ENCODE results near the gene CHEK1.

The CHEK1 gene

DNA sequence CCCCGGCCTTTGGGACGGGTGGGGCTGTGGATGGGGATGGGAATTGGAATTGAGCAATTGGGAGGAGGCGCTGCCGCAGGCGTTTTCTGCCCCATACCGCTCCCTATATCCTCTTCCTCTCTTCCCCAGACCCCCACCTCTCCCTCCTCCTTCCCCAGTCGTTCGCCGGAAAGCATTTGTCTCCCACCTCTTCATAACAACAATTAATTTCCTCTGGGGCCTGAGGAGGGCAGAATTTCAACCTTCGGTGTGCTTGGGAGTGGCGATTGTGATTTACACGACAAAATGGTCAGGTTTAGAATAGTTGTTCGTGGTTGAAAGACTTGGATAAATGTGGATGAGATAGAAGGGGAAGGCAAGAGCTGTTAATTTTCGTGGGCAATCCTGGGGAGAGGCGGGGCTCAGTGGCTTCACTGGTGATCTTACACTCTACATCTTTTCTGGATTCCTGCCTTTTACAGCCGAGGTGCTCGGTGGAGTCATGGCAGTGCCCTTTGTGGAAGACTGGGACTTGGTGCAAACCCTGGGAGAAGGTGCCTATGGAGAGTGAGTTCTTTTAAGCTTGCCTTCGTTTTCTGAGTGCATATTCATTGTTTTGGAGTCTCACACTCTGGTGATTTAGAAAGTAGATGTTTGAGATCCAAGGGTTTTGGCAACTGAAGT is 1.5 kb downstream of the CHEK1 start:
- no peak for DNase-seq (ENCODE audit: low spot score)

DNA sequence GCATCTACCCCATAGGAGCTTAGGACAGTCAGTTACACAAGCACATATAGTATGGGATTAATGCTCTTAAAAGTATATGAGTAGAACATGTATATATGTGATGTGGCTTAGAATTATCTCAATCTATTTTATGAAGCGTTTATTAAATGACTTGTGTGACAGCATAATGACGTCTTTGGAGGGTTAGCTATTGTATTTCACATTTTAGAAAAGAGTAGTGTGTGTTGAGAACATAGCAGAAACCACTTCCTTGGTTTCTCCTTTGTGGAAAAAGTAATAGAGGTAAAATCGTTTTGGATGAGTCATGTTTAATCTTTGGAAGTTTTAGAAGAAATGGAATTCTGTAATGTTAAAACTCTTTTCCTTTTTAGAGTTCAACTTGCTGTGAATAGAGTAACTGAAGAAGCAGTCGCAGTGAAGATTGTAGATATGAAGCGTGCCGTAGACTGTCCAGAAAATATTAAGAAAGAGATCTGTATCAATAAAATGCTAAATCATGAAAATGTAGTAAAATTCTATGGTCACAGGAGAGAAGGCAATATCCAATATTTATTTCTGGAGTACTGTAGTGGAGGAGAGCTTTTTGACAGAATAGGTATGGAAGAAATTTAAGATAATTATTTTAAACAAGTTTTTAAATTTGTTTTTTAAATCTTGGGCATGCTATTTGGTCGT is 2.4 kb downstream of the CHEK1 start:
- DNase-seq (ENCODE audit: low spot score) = no peak

DNA sequence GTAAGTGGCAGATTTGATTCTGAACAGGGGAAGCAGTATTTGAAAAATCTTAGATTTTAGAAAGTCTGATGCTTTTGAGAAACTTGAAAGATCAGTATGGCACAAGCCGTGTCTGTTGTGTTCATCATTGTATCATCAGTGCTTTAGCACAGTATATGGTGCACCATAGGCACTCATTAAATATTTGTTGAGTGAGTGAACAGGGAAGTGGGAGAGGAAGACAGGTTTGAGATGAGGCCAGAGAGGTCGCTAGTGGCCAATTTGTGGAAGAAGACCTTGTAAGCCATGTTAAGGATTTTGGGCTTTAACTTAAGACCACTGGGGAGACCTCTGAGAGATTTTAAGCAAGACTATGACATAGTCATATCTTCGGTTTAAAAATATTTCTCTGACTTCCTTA is 12.9 kb downstream of the CHEK1 start:
- DNase-seq (ENCODE audit: low spot score) = no peak

DNA sequence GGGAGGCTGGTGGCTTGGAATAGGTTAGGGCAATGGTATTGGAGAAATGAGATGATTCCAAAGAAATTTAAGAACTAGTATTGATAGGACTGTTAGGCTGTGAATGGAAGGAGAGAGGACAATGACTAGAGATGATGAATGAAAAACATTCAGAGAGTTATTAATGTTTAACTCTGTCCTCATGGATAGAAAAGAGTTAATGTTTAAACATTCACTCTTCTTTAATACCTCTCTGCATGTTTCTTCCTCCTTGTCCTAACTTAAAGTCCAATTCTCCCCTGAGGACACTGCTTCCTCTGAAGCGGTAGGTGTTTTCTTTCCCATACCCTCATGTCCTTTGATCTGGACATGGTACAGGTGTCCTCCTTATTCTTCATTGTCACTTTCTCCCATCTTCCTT is 13.4 kb downstream of the CHEK1 start:
- DNase-seq (ENCODE audit: low spot score) = no peak

DNA sequence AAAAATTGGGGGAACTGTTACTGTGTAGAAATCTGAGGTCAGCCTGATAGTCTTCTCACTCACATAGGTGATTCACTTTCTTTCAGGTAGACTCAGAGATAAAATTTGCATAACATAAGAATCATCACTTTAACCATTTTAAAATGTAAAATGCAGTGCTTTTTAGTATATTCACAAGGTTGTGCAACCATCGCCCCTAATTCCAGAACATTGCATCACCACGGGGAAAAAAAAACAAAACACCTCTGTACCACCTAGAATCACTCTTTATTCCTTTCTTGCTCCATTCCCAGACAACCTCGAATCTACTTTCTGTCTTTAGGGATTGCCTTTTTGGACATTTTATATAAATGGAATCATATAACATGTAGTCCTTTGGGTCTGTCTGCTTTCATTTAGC is 20.9 kb downstream of the CHEK1 start:
- no peak for DNase-seq (ENCODE audit: low spot score)

DNA sequence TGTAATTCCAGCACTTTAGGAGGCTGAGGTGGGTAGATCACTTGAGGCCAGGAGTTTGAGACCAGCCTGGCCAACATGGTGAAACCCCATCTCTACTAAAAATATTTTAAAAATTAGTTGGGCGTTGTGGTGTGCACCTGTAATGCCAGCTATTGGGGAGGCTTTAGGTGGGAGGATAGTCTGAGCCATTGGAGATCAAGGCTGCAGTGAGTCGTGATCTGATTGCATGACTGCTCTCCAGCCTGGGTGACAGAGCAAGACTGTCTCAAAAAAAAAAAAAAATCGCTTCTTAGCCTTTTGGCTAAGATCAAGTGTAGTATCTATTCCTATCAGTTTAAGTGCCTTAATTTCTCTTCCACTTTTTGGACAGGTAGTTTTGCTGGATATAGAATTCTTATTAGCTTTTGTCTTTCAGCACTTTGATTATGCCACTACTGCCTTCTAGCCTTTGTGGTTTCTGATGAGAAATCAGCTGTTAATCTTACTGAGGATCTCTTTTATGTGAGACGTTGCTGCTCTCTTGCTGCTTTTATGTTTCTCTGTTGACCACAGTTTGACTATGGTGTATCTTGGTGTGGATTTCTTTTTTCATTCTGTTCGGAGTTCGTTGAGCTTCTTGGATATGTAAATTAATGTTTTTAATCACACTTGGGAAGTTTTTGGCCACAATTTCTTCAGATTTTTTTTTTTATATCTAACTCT is 24.7 kb downstream of the CHEK1 start:
- DNase-seq (ENCODE audit: low spot score) = no peak

DNA sequence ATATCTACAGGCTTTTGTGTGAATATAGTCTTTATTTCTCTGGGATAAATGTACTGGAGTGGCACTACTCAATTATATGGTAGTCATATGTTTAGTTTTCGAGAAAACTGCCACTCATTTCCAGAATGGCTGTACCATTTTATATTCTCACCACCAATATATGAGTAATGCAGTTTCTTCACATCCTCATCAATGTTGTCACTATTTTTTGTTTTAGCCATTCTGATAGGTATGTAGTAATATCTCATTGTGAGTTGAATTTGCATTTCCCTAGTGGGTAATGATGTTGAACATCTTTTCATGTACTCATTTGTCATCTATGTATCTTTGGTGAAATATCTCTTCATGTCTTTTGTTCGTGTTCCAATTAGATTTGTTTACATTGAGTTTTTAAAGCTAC is 37.7 kb downstream of the CHEK1 start:
- no peak for DNase-seq (ENCODE audit: low spot score)

DNA sequence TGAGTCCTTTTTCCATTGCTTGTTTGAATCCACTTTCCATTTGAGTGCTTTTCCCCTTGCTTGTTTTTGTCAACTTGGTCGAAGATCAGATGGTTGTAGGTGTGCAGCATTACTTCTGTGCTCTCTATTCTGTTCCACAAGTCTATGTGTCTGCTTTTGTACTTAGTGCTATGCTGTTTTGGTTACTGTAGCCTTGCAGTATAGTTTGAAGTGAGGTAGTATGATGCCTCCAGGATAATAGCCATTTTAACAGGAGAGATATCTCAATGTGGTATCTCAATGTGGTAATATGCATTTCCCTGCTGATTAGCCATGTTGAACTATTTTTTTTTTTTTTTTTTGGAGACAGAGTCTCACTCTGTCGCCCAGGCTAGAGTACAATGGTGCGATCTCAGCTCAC is 38.9 kb downstream of the CHEK1 start:
- no peak for DNase-seq (ENCODE audit: low spot score)

DNA sequence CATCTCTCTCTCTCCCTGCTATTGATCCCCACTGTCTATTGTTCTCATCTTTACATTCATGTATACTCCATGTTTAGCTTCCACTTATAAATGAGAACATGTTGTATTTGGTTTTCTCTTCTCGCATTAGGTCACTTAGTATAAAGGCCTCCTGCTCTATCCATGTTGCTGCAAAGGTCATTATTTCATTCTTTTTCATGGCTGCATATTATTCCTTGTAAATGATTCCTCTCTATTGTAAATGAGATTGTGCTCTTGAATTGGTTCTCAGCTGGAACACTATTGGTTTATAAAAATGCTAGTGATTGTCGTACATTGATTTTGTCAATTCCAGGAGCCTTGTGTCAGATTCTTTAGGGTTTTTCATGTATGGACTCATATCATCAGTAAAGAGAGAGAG is 42.2 kb downstream of the CHEK1 start:
- DNase-seq (ENCODE audit: low spot score) = no peak

DNA sequence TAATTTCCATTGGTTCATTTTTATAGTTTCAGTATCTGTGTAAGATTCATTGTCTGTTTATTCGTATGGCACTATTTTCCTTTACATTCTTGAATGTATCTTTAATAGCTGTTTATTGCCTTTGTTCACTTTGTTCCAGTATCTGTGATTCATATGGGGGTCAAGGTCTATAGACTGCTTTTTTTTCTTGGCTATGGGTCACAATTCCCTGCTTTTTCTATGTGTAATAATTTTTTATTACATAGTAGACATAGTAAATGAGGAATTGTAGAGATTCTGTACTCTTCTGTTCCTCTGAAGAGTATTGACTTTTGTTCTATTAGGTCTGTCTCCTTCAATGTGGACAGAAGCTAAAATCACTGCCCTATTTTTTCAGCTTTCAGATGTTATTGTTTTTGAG is 45.2 kb downstream of the CHEK1 start:
- no peak for DNase-seq (ENCODE audit: low spot score)

DNA sequence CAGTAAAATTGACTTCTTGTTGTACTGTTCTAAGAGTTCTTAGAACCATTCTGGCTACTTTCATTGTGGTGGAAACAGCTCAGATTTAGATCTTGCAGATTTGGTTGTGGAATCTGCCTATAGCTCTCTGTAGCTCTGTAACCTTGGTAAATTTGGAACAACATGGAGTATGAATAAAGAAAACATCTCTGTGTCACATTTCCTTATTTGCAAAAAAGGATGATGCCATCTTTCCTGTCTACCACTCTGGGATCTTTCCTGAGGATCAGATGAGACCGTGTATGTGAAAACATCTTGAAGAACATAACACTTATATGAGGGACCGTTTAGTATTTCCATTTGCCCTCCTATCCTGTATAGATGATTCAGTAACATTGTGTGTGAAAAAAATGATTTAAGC is 46.6 kb downstream of the CHEK1 start:
- no peak for DNase-seq (ENCODE audit: low spot score)

DNA sequence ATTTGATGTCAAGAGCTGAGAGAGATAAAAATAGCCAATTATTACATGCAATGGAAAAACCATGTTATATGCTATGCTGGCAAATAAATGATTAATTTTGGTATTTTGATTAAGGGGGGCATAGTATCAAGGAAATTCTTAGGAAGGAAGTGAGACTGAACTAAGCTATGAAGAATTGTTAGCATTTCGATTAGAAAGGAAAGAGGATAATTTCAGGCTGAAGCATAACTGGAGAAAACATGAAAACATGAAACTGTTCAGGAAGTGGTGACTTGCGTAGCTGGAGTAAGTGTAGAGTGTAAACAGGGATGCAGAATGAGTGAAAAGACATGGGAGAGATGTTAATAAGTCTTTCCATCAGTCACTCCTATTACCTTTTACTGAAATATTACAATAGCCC is 49.2 kb downstream of the CHEK1 start:
- no peak for DNase-seq (ENCODE audit: low spot score)

DNA sequence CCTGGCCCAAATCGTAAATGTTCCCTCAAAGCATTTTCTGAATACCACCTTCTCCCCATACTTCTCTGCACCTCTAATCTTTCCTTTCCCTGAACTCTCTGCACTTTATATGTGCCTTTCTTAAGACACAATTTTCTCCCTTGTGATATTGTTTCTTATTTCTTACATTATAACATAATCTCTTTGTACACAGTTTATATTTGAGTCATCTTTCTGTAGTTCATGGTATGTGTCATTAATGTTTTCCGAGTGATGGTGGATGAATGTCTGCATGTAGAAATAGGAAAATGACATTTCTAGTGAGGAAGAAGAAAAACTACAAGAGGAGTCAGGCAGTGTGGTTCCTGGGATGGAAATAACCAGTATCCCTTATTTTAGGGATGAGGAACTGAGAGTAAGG is 50.2 kb downstream of the CHEK1 start:
- no peak for DNase-seq (ENCODE audit: low spot score)

DNA sequence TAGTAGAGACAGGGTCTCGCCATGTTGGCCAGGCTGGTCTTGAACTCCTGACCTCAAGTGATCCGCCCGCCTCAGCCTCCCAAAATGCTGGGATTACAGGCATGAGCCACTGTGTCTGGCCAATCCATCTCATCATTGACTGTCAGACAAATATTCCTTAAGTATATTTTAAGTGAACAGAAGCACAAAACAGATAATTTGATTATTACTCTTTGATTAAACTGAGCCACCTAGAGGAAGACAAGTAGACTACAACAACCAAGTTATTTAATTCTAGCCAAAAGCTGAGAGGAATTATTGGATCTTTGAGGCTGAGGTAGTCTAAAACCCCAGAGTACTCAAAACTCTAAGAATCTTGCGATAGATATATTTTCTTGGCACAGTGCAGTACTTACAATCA is 54.4 kb downstream of the CHEK1 start:
- no peak for DNase-seq (ENCODE audit: low spot score)

DNA sequence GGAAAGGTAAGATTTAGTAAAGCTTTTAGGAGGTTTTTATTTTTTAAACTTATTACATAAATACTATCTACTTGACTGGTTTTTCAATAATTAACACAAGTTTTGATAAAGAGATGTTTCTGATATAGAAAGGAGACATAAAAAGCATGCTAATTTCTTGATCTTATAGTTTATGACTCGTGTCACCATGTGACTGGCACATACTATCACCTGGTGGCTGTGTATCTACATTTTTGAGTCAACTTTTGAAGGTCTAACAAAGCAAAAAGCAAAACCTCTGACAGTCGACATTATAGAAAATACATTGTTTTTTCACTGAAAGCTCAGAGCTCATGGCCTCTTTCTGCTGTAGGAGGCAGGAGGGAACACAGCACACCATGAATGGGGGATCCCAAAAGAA is 54.9 kb downstream of the CHEK1 start:
- DNase-seq (ENCODE audit: low spot score) = no peak

DNA sequence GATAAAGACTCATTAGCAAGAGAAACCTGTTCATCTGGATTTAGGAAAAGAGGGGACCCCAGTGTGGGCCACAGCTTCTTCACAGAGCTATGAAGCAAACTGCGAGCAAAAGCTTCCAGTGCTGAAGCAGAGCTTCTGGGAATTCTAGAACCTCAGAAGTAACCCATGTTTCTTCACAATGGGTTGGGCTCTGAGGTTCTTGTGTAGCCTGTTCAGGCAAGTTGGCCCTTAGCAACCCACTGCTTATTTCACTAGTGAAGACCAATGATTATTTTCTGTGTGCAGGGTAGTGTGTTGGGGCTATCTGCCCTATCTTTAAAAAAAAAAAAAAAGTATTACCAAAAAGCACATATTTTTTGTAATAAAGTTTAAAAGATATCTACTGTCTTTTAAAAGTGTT is 55.8 kb downstream of the CHEK1 start, which contains the start of gene ACRV1:
Gene ACRV1 (minus strand): TSS at position 101 of the 400 bp plus-strand sequence. CDS start 67 bp downstream, at position 34.
- DNase-seq (ENCODE audit: low spot score) = no peak

DNA sequence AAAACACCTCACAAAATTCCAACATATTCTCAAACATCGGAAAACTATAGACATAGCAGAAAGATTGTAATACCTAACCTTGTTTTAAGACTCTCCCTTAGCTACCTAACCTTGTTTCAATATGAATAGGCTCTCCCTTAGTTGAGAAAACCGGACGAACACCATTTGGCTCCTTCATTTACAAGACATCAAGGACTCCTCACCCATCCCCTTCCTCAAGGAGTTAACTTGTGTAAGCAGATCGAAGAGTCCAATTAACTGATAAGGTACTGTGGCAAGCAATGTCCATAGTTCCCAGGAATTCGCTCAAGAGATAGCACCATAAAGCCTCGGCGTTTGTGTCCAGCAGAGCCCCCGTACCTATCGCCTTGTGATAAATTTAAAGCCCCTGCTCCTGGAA is 60.3 kb downstream of the CHEK1 start:
- DNase-seq (ENCODE audit: low spot score) = no peak

DNA sequence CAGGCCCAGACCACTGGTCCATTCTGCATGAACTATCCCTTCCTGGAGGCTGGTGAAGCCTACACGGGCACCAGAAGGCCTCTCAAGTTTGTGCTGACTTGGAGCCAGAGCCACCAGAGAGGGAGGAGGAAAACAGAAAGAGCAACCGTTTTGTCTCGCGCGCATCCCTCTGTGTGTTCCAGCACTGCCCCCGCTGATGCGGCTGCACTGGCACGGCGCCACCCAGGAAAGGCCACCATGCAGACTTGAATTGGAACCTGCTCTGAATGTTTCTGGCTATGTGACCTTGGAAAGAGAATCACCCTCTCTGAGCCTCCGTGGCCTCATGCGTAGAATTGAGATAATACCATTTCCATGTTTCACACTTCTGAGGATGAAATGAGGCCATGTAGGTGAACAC is 63.1 kb downstream of the CHEK1 start:
- DNase-seq (ENCODE audit: low spot score) = no peak

DNA sequence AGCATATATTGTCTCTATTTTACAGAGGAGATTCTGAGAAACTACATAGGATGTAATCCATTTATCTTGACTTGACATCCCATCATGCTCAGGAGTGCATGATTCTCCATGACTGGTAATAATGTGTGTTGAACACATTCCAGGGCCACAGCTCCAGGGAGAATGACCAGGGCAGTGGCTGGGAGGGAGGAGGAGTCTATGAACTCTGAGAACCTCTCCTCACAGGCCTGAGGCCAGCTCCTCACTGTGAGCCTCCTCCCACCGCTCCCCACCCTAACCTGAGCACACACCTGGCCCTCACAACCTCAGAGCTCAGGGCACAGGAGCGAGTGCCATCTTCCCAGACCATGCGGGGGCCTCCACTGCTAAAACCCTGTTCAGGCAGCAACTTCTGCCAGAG is 63.7 kb downstream of the CHEK1 start:
- DNase-seq (ENCODE audit: low spot score) = no peak

DNA sequence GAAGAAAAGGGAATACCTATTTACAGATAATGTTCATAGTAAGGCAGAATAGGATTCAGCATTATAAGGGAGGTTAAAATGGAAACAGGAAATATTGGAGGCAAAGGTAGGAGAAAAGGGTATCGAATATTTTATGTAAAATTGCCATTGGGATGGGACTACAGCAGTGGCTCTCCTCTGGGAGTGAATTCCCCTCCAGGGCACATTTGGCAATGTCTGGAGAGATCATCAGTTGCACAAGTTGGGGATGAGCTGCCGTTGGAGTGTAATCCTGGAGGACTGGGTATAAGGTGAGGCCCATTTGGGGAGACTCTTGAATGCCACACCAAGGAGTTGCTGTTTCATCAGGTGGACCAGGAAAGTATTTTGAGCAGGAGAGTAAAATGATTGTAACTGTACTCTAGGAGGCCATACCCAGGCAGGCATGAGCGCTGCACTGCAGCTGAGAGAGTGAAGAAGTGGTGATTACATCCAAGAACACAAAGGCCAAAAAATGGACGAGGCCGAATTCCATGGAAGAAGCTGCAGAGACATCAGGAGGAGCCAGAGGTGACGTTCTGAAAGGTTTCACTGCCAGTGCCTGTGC is 64.4 kb downstream of the CHEK1 start:
- no peak for DNase-seq (ENCODE audit: low spot score)

DNA sequence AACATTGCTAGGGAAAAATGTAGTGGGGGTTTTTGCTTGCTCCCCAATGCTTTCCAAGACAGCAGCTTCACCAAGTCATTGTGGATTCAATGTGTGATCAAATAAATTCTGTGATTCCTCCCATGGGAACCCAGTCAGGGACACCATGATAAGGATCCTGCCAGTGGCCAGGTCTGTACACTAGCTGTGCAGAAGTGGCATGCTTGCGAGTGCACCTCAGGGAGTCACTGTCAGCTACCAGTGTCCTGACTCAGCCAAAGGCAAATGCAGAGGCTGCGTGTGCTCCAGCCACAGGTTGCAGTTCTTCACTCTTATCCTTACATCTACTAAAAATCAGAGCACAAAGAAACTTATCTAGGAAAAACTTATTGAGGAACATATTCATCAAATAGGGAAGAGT is 65.0 kb downstream of the CHEK1 start:
- DNase-seq (ENCODE audit: low spot score) = no peak

DNA sequence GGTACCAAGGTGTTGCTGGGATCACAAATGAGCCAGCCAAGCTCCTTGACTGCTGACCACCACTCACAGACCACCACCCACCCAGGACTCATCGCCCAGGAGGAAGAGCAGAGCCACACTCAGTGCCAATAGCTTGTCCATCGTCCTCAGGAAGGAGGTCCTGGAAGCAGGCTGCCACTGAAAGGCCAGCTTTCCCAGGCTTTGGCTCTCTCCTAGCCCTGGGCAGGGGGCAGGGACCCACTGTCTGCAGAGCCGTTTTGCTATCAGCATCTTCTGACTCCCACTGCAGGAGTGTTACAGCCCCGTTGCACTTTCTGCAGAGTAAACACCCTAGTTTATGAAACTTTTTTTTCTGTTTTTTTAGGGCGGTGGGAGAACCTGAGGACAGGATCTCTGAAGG is 67.9 kb downstream of the CHEK1 start:
- no peak for DNase-seq (ENCODE audit: low spot score)

DNA sequence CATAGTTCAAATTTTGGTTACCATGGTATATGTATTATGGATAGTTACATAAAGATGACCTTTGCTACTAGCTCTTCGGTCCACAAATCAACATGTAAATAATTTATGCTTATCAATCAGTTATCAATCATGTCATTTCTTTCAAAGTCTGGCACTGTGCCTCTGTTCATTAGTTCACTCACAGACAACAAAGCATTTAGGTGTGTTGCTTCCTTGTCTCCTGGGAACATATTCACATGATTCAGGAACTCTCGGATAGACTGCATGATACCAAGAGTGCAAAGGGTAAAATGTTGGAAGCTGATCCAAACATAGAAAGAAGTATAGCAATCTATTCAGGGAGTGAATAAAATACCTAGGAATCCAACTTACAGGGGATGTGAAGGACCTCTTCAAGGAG is 70.0 kb downstream of the CHEK1 start:
- DNase-seq (ENCODE audit: low spot score) = no peak

Data from HuH-7.5 (cell line).